WERI-Rb-1 (cell line): ENCODE results near the gene ILK.
A peak's percentile ranks its signal among the peaks of the same experiment; 100 is the strongest.

ENCODE experiments used
- DNase-seq: peaks from one replicate; pipeline ENCODE4 v3.0.0-alpha.2; 2020
- H3K27ac ChIP-seq: fragments of 250-450 bp; sonication (Bioruptor Pico); 2 replicates; pipeline ENCODE4 v1.5.1; 2020; ENCODE audit warnings: mild to moderate bottlenecking, moderate library complexity
- H3K27me3 ChIP-seq: fragments of 250-450 bp; sonication (Bioruptor Pico); 2 replicates; pipeline ENCODE4 v1.5.1; 2021; ENCODE audit warnings: mild to moderate bottlenecking, low read depth, moderate library complexity; ENCODE audit not compliant: insufficient read depth, severe bottlenecking
- H3K36me3 ChIP-seq: fragments of 250-450 bp; sonication (Bioruptor Pico); 2 replicates; pipeline ENCODE4 v1.5.1; 2020; ENCODE audit warnings: mild to moderate bottlenecking, moderate library complexity
- H3K4me3 ChIP-seq: 2 replicates; pipeline ENCODE4 v1.5.1; 2011; ENCODE audit warnings: low read depth, mild to moderate bottlenecking, control low read depth, low read length
- H3K9me3 ChIP-seq: fragments of 250-450 bp; sonication (Bioruptor Pico); 2 replicates; pipeline ENCODE4 v1.5.1; 2021; ENCODE audit warnings: mild to moderate bottlenecking, moderate library complexity; ENCODE audit not compliant: severe bottlenecking
- CTCF ChIP-seq: IDR thresholded peaks from 2 replicates; pipeline ENCODE4 v1.5.1; 2011; ENCODE audit warnings: low read depth, mild to moderate bottlenecking, control low read depth, inconsistent platforms, low read length

The ILK gene

GRCh38 chr11:6604081-6604626 lies 580 bp downstream of the ILK start:
- DNase-seq = peak; percentile 60
- peaks cover 50% of the 10 kb centered on the region for H3K36me3 ChIP-seq
- H3K27me3 ChIP-seq = no peaks in the 10 kb centered on the region
- peak overlapping the region; percentile 82 for H3K27ac ChIP-seq
- H3K4me3 ChIP-seq = peak overlapping the region; percentile 90
- H3K9me3 ChIP-seq = no peaks in the 10 kb centered on the region
- TF ChIP-seq CTCF = 0 out of 2 replicates have a peak, but pooled peaks have one; percentile 12

DNA sequence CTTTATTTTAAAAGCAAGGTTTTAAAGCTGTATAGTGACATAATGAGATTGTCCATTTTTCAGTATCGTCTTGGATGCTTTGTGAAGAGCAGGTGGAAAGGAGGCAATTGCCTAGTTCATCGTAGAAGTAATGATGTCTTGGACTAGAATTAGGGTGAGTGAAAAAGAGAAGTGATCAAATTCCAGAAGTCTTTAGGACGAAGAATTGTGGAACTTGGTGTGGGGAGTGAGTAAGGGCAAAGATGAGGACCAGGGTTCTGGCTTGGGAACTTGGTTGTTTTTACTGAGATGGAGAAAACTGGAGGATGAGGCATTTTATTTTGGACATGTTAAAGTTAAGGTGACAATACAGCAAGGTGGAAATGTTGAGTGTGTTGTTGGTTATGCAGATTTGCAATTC lies 1.2 kb downstream of the ILK start:
- H3K9me3 ChIP-seq = no peaks in the 10 kb centered on the region
- no peaks in the 10 kb centered on the region for H3K27me3 ChIP-seq
- H3K27ac ChIP-seq = peak overlapping the region; percentile 82
- no peak for TF ChIP-seq CTCF
- H3K36me3 ChIP-seq = peaks cover 50% of the 10 kb centered on the region
- H3K4me3 ChIP-seq = peak overlapping the region; percentile 90
- DNase-seq = no peak

GRCh38 chr11:6606471-6607189 lies 3.1 kb downstream of the ILK start:
- Histone ChIP-seq H3K27ac (peak overlapping the region; percentile 65), H3K36me3 (peaks cover 48% of the 10 kb centered on the region), H3K9me3 (no peaks in the 10 kb centered on the region), H3K27me3 (no peaks in the 10 kb centered on the region), H3K4me3 (no peak overlapping the region)
- peak; percentile 92 for DNase-seq
- TF ChIP-seq CTCF = no peak

DNA sequence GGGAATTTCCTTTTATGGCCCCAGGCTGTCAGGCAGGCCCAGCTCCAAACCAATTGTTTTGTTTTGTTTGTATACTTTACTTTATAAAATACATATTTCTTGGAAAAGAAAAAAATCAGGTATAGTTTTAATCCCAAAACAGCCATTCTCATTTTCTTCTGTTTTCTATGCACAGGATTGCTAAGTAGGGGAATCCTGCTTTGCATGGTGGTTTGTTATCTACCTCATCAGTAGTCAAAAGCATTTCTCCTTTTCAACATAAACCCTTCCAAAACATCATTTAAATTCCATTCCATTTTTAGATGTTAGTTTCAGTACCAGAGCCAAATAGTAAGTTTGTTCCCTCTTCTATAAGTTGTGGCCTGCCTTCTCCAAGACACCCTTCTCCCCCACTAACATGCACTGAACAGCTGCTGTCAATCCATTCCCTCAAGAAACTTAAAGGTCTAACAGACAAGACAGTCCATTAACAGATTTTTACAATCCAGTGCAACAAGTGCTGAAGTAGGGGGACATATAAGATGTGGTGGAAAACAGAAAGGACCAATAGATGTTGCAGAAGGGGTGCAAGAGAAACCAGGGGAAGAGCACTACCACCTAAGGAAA lies 3.7 kb downstream of the ILK start:
- peaks cover 44% of the 10 kb centered on the region for H3K36me3 ChIP-seq
- no peak overlapping the region for H3K4me3 ChIP-seq
- H3K27me3 ChIP-seq = no peaks in the 10 kb centered on the region
- DNase-seq = no peak
- no peaks in the 10 kb centered on the region for H3K9me3 ChIP-seq
- no peak for TF ChIP-seq CTCF
- peak overlapping the region; percentile 65 for H3K27ac ChIP-seq

- Histone ChIP-seq H3K4me3 (no peak overlapping the region), H3K36me3 (peaks cover 44% of the 10 kb centered on the region), H3K27me3 (no peaks in the 10 kb centered on the region), H3K27ac (no peak overlapping the region), H3K9me3 (no peaks in the 10 kb centered on the region)
- no peak for DNase-seq
- TF ChIP-seq CTCF = no peak
Measured at GRCh38 chr11:6608011-6608410, 4.4 kb downstream of the ILK start.
